K562 (cell line): ENCODE measurements around the gene WDR31.

Experiments used
- FIP1L1 ChIP-seq: fragments of 200-400 bp; formaldehyde crosslinking; IDR thresholded peaks from 2 replicates; pipeline ENCODE4 v1.6.1; 2018; ENCODE audit warnings: mild to moderate bottlenecking, low read depth, low read length; ENCODE audit not compliant: poor library complexity, severe bottlenecking
- GABPA ChIP-seq: fragments of 200-800 bp; sonication (Bioruptor generic); conservative IDR thresholded peaks from 2 replicates; pipeline ENCODE4 v1.6.1; 2016; ENCODE audit warnings: low read depth, missing genetic modification characterization, missing compliant biosample characterization
- MYBL2 ChIP-seq, 2 experiments: fragments of 450-650 bp in 1 of 2; sonication (generic) in 1 of 2; formaldehyde crosslinking in 1 of 2; IDR thresholded peaks; 2 replicates each; pipeline versions ENCODE4 v1.6.1 to v1.8.1; 2017 to 2022; ENCODE audit warnings: borderline replicate concordance in 1 of 2, inconsistent platforms in 1 of 2, low read depth in 1 of 2, mild to moderate bottlenecking in 1 of 2, missing genetic modification reagents in 1 of 2, moderate library complexity in 1 of 2
- TEAD2 ChIP-seq: fragments of 450-650 bp; IDR thresholded peaks from 2 replicates; pipeline ENCODE4 v1.6.1; 2016; ENCODE audit warnings: missing genetic modification characterization, control low read depth, missing compliant biosample characterization
- ZNF23 ChIP-seq: fragments of 250-450 bp; sonication (Bioruptor Pico); IDR thresholded peaks from 2 replicates; pipeline ENCODE4 v1.4.0; 2020; ENCODE audit warnings: mild to moderate bottlenecking

GRCh38 chr9:113310538-113310937, 29.5 kb downstream of the WDR31 start:
- no peak for TF ChIP-seq MYBL2 (IDR thresholded peaks at IDR 0.05; ENCODE audit: low read depth)
- TF ChIP-seq MYBL2 (CRISPR knock-in tag; IDR thresholded peaks at IDR 0.05; ENCODE audit: borderline replicate concordance): no peak
- no peak for TF ChIP-seq TEAD2 (tag)
- TF ChIP-seq ZNF23: no peak
- TF ChIP-seq FIP1L1: no peak
- no peak for TF ChIP-seq GABPA (tag)
